Thoracic aorta (tissue), 2 donors: ENCODE data around the gene TRAPPC4. TPM values are rescaled to one million over a fixed set of nuclear protein-coding genes. Genes with fewer than 3 reads are reported as not detected.

Experiments
- ATAC-seq: fragments of 150-250 bp; one replicate; pipeline ENCODE4 v1.8.0; 2017; ENCODE audit warnings: low read depth; ENCODE audit not compliant: insufficient number of reproducible peaks, low FRiP score
- DNase-seq: peaks from one replicate; pipeline ENCODE4 v3.0.0-alpha.2; 2020; ENCODE audit warnings: low spot score
- H3K27ac ChIP-seq, 2 donors: fragments of 200-600 bp; sonication (generic); 1 replicate in 1 of 2; 2 replicates in 1 of 2; pipeline ENCODE4 v1.5.1; 2016; ENCODE audit warnings: mild to moderate bottlenecking in 2 of 2, moderate library complexity in 2 of 2
- H3K27me3 ChIP-seq: fragments of 200-600 bp; sonication (generic); replicated peaks from 2 replicates; pipeline ENCODE4 v1.6.0; 2016; ENCODE audit warnings: mild to moderate bottlenecking; ENCODE audit not compliant: insufficient read depth
- H3K36me3 ChIP-seq: fragments of 200-600 bp; sonication (generic); one replicate; pipeline ENCODE4 v1.5.1; 2016
- H3K4me1 ChIP-seq, 2 donors: fragments of 200-600 bp; sonication (generic); 1 replicate in 1 of 2; 2 replicates in 1 of 2; pipeline versions ENCODE4 v1.5.1 to v1.6.0; 2016; ENCODE audit warnings: low read depth in 2 of 2, mild to moderate bottlenecking in 1 of 2; ENCODE audit not compliant: control insufficient read depth in 1 of 2
- H3K4me3 ChIP-seq: fragments of 200-600 bp; sonication (generic); 2 replicates; pipeline ENCODE4 v1.5.1; 2016; ENCODE audit warnings: mild to moderate bottlenecking
- H3K9me3 ChIP-seq: fragments of 200-600 bp; sonication (generic); 2 replicates; pipeline ENCODE4 v1.5.1; 2016
- total RNA-seq, 2 donors: library from RNA; depleted of rRNA; stranded (reverse); fragments of >200 nt; gene quantifications; one replicate each; pipeline versions ENCODE4 v1.1.0 to v1.2.3, GENCODE V29; 2016
- TF ChIP-seq, protein P1 (sequence below): fragments of 200-600 bp; sonication (generic); IDR thresholded peaks from one replicate; pipeline ENCODE4 v1.5.1; 2019; ENCODE audit warnings: antibody characterized with exemption

TRAPPC4 gene
- total RNA-seq, 2 donors from 2014 or later = 58.2 to 63.0 TPM

- Histone ChIP-seq H3K36me3 (no peaks in the 10 kb centered on the region), H3K27ac (peak overlapping the region in 1 of 2 donors; percentile 61), H3K4me3 (no peak overlapping the region), H3K9me3 (no peaks in the 10 kb centered on the region), H3K4me1 (peaks cover 15 to 36% of the 10 kb centered on the region in 2 donors), H3K27me3 (no peaks in the 10 kb centered on the region)
- DNase-seq (no peak), ATAC-seq (no peak)
- TF ChIP-seq, protein P1, sequence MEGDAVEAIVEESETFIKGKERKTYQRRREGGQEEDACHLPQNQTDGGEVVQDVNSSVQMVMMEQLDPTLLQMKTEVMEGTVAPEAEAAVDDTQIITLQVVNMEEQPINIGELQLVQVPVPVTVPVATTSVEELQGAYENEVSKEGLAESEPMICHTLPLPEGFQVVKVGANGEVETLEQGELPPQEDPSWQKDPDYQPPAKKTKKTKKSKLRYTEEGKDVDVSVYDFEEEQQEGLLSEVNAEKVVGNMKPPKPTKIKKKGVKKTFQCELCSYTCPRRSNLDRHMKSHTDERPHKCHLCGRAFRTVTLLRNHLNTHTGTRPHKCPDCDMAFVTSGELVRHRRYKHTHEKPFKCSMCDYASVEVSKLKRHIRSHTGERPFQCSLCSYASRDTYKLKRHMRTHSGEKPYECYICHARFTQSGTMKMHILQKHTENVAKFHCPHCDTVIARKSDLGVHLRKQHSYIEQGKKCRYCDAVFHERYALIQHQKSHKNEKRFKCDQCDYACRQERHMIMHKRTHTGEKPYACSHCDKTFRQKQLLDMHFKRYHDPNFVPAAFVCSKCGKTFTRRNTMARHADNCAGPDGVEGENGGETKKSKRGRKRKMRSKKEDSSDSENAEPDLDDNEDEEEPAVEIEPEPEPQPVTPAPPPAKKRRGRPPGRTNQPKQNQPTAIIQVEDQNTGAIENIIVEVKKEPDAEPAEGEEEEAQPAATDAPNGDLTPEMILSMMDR = no peak
These were observed 44.2 kb downstream of the TRAPPC4 start for GRCh38 chr11:119062779-119063178.

DNA sequence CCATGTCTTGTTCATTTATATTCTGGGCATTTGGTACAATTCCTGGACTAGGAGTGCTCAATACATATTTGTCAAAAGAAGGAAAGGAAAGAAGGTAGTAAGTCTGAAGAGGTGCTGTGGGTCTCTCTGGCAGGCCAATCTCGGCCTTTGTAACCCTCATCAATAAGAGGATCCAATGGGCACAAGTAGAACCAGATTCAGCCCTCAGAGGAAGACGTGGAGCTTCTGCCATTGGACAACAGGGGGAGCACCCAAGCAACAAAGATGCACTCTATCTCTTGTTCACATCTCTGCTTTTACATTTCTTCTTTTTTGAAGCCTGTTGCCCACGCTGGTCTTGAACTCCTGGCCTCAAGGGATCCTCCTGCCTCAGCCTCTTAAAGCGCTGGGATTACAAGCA is 46.8 kb downstream of the TRAPPC4 start:
- Histone ChIP-seq H3K4me1 (peaks cover 18 to 42% of the 10 kb centered on the region in 2 donors), H3K27ac (no peak overlapping the region)
- ATAC-seq = no peak

GRCh38 chr11:119067371-119068222 is 49.0 kb downstream of the TRAPPC4 start, which contains the start of gene VPS11:
Gene VPS11 (plus strand): TSS chr11:119067818. CDS start chr11:119067824, 6 bp downstream.
- no peaks in the 10 kb centered on the region for H3K9me3 ChIP-seq
- TF ChIP-seq, protein P1 = no peak
- peak; percentile 92 for DNase-seq
- peak within 1 kb of the TSS; percentile 91 to 94 for H3K27ac ChIP-seq
- peak; percentile 89 for ATAC-seq
- H3K27me3 ChIP-seq = no peaks in the 10 kb centered on the region
- H3K36me3 ChIP-seq = peaks cover 25% of the 10 kb centered on the region
- H3K4me3 ChIP-seq = peak within 1 kb of the TSS; percentile 84
- H3K4me1 ChIP-seq = peaks cover 18 to 36% of the 10 kb centered on the region in 2 donors

More for the DNA sequence above, 46.8 kb downstream of the TRAPPC4 start:
- no peak for DNase-seq
- no peaks in the 10 kb centered on the region for H3K27me3 ChIP-seq
- TF ChIP-seq, protein P1 = no peak
- no peak overlapping the region for H3K4me3 ChIP-seq
- no peaks in the 10 kb centered on the region for H3K9me3 ChIP-seq
- peaks cover 4% of the 10 kb centered on the region for H3K36me3 ChIP-seq

Other genes with a start within 250 kb of the TRAPPC4 start
- 100 to 1,000 TPM in 1 of 2 donors, 10 to 100 TPM in 1; 77.2 to 161 TPM for gene DDX6, start 227.6 kb upstream of the TRAPPC4 start, total RNA-seq
- gene CXCR5, start 134.9 kb upstream of the TRAPPC4 start, total RNA-seq = not detected
- 10 to 100 TPM; 28.6 to 68.8 TPM for gene BCL9L, start 92.8 kb upstream of the TRAPPC4 start, total RNA-seq
- gene UPK2, start 62.5 kb upstream of the TRAPPC4 start, total RNA-seq = not detected
- not detected for gene FOXR1, start 47.0 kb upstream of the TRAPPC4 start, total RNA-seq
- gene CENATAC, start 20.6 kb upstream of the TRAPPC4 start, total RNA-seq = 100 to 1,000 TPM in 1 of 2 donors, 10 to 100 TPM in 1; 63.5 to 128 TPM
- 100 to 1,000 TPM; 672 to 840 TPM for gene RPS25, start 423 bp upstream of the TRAPPC4 start, total RNA-seq
- gene SLC37A4, start 12.1 kb downstream of the TRAPPC4 start, total RNA-seq = 10 to 100 TPM; 12.5 to 15.0 TPM
- gene HYOU1, start 38.4 kb downstream of the TRAPPC4 start, total RNA-seq = 100 to 1,000 TPM in 1 of 2 donors, 10 to 100 TPM in 1; 94.1 to 140 TPM
- 10 to 100 TPM; 32.0 to 35.3 TPM for gene VPS11, start 49.1 kb downstream of the TRAPPC4 start, total RNA-seq
- gene HMBS, start 66.1 kb downstream of the TRAPPC4 start, total RNA-seq = 10 to 100 TPM in 1 of 2 donors, 1 to 10 TPM in 1; 5.7 to 27.2 TPM
- 10 to 100 TPM; 21.4 to 44.3 TPM for gene DPAGT1, start 83.1 kb downstream of the TRAPPC4 start, total RNA-seq
- gene C2CD2L, start 88.6 kb downstream of the TRAPPC4 start, total RNA-seq = 10 to 100 TPM; 10.0 to 13.4 TPM
- gene HINFP, start 102.8 kb downstream of the TRAPPC4 start, total RNA-seq = 10 to 100 TPM; 13.4 to 34.7 TPM
- 1 to 10 TPM in 1 of 2 donors, not detected in 1; 1.6 TPM for gene ABCG4, start 130.3 kb downstream of the TRAPPC4 start, total RNA-seq
- gene NLRX1, start 150.0 kb downstream of the TRAPPC4 start, total RNA-seq = 10 to 100 TPM; 18.9 to 20.2 TPM
- under 1 TPM in 1 of 2 donors, not detected in 1; 0.41 TPM for gene NHERF4, start 166.7 kb downstream of the TRAPPC4 start, total RNA-seq
- gene CBL, start 187.6 kb downstream of the TRAPPC4 start, total RNA-seq = 10 to 100 TPM; 21.0 to 23.2 TPM